A673 (cell line): ENCODE data around the gene PCDHA9.

Experiments
- CTCF ChIP-seq: fragments of 300-800, 200-600 bp; sonication (generic); conservative IDR thresholded peaks from 2 replicates; pipeline ENCODE4 v1.5.1; 2017; ENCODE audit warnings: low read depth, mild to moderate bottlenecking, antibody characterized with exemption, low read length, moderate library complexity, mixed read lengths
- EZH2 ChIP-seq: fragments of 200-600 bp; sonication (generic); IDR thresholded peaks from 2 replicates; pipeline ENCODE4 v1.6.1; 2017; ENCODE audit warnings: borderline replicate concordance, low read depth, mild to moderate bottlenecking, mixed read lengths, antibody characterized with exemption, low read length; ENCODE audit not compliant: poor library complexity, severe bottlenecking

GRCh38 chr5:140828362-140828737 lies 19.8 kb upstream of the PCDHA9 start:
- peak; percentile 53 for TF ChIP-seq CTCF
- no peak for TF ChIP-seq EZH2
